HepG2 (cell line): Measurements from ENCODE around the gene C1QTNF12. TPM values are rescaled to one million over a fixed set of nuclear protein-coding genes. Genes with fewer than 3 reads are reported as not detected.

Experiments used
- AKAP8 ChIP-seq: sonication (generic); formaldehyde crosslinking; IDR thresholded peaks from 2 replicates; pipeline ENCODE4 v1.5.1; 2020; ENCODE audit warnings: mild to moderate bottlenecking, missing genetic modification reagents
- BCL3 ChIP-seq: sonication (generic); formaldehyde crosslinking; IDR thresholded peaks from 2 replicates; pipeline ENCODE4 v1.5.1; 2020; ENCODE audit warnings: mild to moderate bottlenecking, missing genetic modification reagents, moderate library complexity
- FOSL2 ChIP-seq: sonication (generic); formaldehyde crosslinking; IDR thresholded peaks from 2 replicates; pipeline ENCODE4 v1.4.0; 2020; ENCODE audit warnings: missing genetic modification reagents
- GATA4 ChIP-seq: sonication (generic); IDR thresholded peaks from 2 replicates; pipeline ENCODE4 v1.6.1; 2016; ENCODE audit warnings: antibody characterized with exemption, low read depth, borderline replicate concordance
- HMGXB4 ChIP-seq, 2 experiments: sonication (generic) in 1 of 2; formaldehyde crosslinking in 1 of 2; IDR thresholded peaks; 2 replicates each; pipeline versions ENCODE4 v1.4.0 to v1.6.1; 2018 to 2020; ENCODE audit warnings: missing genetic modification reagents in 2 of 2, borderline replicate concordance in 1 of 2, low read depth in 1 of 2, mild to moderate bottlenecking in 1 of 2, missing biosample characterization in 1 of 2
- HNRNPLL ChIP-seq: fragments of 200-400 bp; formaldehyde crosslinking; IDR thresholded peaks from 2 replicates; pipeline ENCODE4 v1.6.1; 2017; ENCODE audit warnings: mild to moderate bottlenecking, low read depth, low read length; ENCODE audit not compliant: poor library complexity, severe bottlenecking
- MTERF4 ChIP-seq: sonication (generic); formaldehyde crosslinking; IDR thresholded peaks from 2 replicates; pipeline ENCODE4 v1.8.0; 2023; ENCODE audit warnings: mild to moderate bottlenecking, missing genetic modification reagents
- RFX5 ChIP-seq: IDR thresholded peaks from 2 replicates; pipeline ENCODE4 v1.6.1; 2011; ENCODE audit warnings: low read depth, low read length, improper control_type of control experiment
- SNAPC2 ChIP-seq: sonication (generic); formaldehyde crosslinking; IDR thresholded peaks from 2 replicates; pipeline ENCODE4 v1.8.1; 2022; ENCODE audit warnings: mild to moderate bottlenecking, missing genetic modification reagents
- ZBED4 ChIP-seq: sonication (generic); formaldehyde crosslinking; IDR thresholded peaks from 2 replicates; pipeline ENCODE4 v1.4.0; 2020; ENCODE audit warnings: missing genetic modification reagents, borderline replicate concordance
- ZFY ChIP-seq: sonication (generic); formaldehyde crosslinking; IDR thresholded peaks from 2 replicates; pipeline ENCODE4 v1.4.0; 2020; ENCODE audit warnings: missing genetic modification reagents
- ZHX1 ChIP-seq: sonication (generic); formaldehyde crosslinking; IDR thresholded peaks from 2 replicates; pipeline ENCODE4 v1.8.1; 2022; ENCODE audit warnings: low read depth, mild to moderate bottlenecking, missing genetic modification reagents
- ZMAT3 ChIP-seq: sonication (generic); formaldehyde crosslinking; conservative IDR thresholded peaks from 2 replicates; pipeline ENCODE4 v1.7.0; 2021; ENCODE audit warnings: missing genetic modification reagents
- ZNF501 ChIP-seq: sonication (generic); formaldehyde crosslinking; IDR thresholded peaks from 2 replicates; pipeline ENCODE4 v1.5.1; 2020; ENCODE audit warnings: mild to moderate bottlenecking, moderate library complexity, missing genetic modification reagents
- ZNF543 ChIP-seq: sonication (generic); formaldehyde crosslinking; IDR thresholded peaks from 2 replicates; pipeline ENCODE4 v1.4.0; 2020; ENCODE audit warnings: mild to moderate bottlenecking, missing genetic modification reagents
- ZNF713 ChIP-seq: sonication (generic); formaldehyde crosslinking; IDR thresholded peaks from 2 replicates; pipeline ENCODE4 v1.4.0; 2020; ENCODE audit warnings: mild to moderate bottlenecking, missing genetic modification reagents
- polyA plus RNA-seq, 8 experiments: library from polyadenylated mRNA; depleted of rRNA in 3 of 8; stranded (reverse) in 7 of 8; unstranded in 1 of 8; fragments of >200 nt; fragmentation: Illumina TruSeq in 4 of 8; extraction: Trizol in 4 of 8; gene quantifications; 2 replicates each; pipeline versions ENCODE4 v1.2.1 to v1.2.3, GENCODE V29; 2011 to 2016; ENCODE audit warnings: low read depth in 4 of 8, missing spikeins in 1 of 8, mixed read lengths in 1 of 8; ENCODE audit not compliant: insufficient read depth in 1 of 8
- total RNA-seq, 5 experiments: library from RNA; depleted of rRNA; stranded (reverse); fragments of >200 nt; fragmentation: Illumina TruSeq; extraction: Trizol; gene quantifications; 2 replicates each; pipeline ENCODE4 v1.2.3, GENCODE V29; 2016; ENCODE audit warnings: low read depth in 1 of 5

The C1QTNF12 gene
- total and polyA plus RNA-seq, 2 of the 13 experiments (the other 11 are each of a cell fraction or from before 2014, with no cell fraction given) = 0.18 to 0.64 TPM

- TF ChIP-seq GATA4 (no peak), BCL3 (CRISPR knock-in tag) (peak; percentile 47; the same call in 1 of the 2 replicates), ZBED4 (CRISPR knock-in tag) (no peak), FOSL2 (0 out of 2 replicates have a peak, but pooled peaks have one; percentile 4), ZHX1 (peak; percentile 23; the same call in 1 of the 2 replicates), HMGXB4 (CRISPR knock-in tag; IDR thresholded peaks at IDR 0.05; ENCODE audit: borderline replicate concordance in 1 of 2, low read depth in 1 of 2) (peak; percentile 36 to 53; a peak in 1 of 4 replicates), SNAPC2 (CRISPR knock-in tag) (no peak), AKAP8 (CRISPR knock-in tag) (no peak), ZNF543 (0 out of 2 replicates have a peak, but pooled peaks have one; percentile 39), RFX5 (no peak), ZMAT3 (CRISPR knock-in tag) (no peak), ZNF501 (CRISPR knock-in tag) (peak; percentile 32; the same call in 1 of the 2 replicates), HNRNPLL (no peak), ZFY (CRISPR knock-in tag) (no peak), ZNF713 (CRISPR knock-in tag) (no peak), MTERF4 (CRISPR knock-in tag) (peak; percentile 52; the same call in 1 of the 2 replicates)
Measured at GRCh38 chr1:1274299-1274930, 27.9 kb upstream of the C1QTNF12 start (continued).
